ENCODE measurements around the gene MMP2. TPM values are rescaled to one million over a fixed set of nuclear protein-coding genes. Genes with fewer than 3 reads are reported as not detected.

Gene MMP2
- total and polyA plus RNA-seq, 8 donors = 17.7 to 206 (median 96.7) TPM

- H3K4me3 ChIP-seq = peak within 1 kb of the TSS; percentile 63 to 76 (median 68)
- H3K36me3 ChIP-seq = peaks cover 0 to 26% (median 25%) of the 10 kb centered on the region in 4 donors
- peak; percentile 91 to 93 for DNase-seq
- peak within 1 kb of the TSS; percentile 76 to 86 (median 82) for H3K27ac ChIP-seq
- H3K27me3 ChIP-seq = no peaks in the 10 kb centered on the region
- intact Hi-C loops (cut with DNase I; ENCODE audit: low total_unique reads) = no loop called here
- H3K4me1 ChIP-seq = peaks cover 0 to 29% (median 20%) of the 10 kb centered on the region in 4 donors
- TF ChIP-seq, protein P1, sequence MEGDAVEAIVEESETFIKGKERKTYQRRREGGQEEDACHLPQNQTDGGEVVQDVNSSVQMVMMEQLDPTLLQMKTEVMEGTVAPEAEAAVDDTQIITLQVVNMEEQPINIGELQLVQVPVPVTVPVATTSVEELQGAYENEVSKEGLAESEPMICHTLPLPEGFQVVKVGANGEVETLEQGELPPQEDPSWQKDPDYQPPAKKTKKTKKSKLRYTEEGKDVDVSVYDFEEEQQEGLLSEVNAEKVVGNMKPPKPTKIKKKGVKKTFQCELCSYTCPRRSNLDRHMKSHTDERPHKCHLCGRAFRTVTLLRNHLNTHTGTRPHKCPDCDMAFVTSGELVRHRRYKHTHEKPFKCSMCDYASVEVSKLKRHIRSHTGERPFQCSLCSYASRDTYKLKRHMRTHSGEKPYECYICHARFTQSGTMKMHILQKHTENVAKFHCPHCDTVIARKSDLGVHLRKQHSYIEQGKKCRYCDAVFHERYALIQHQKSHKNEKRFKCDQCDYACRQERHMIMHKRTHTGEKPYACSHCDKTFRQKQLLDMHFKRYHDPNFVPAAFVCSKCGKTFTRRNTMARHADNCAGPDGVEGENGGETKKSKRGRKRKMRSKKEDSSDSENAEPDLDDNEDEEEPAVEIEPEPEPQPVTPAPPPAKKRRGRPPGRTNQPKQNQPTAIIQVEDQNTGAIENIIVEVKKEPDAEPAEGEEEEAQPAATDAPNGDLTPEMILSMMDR (IDR thresholded peaks at IDR 0.05) = no peak
- TF ChIP-seq POLR2AphosphoS5 (IDR thresholded peaks at IDR 0.05) = peak; percentile 38 to 81 (median 79)
- no peak for TF ChIP-seq EP300 (IDR thresholded peaks at IDR 0.05)
- 2 to 10% (median 5%) methylated on average over 29 to 61 of the region's 61 CpGs for WGBS, 5 donors
- peaks cover 0 to 14% (median 8%) of the 10 kb centered on the region in 4 donors for H3K9me3 ChIP-seq
These were observed 30.2 kb downstream of the MMP2 start, which contains the start of gene LPCAT2 for GRCh38 chr16:55508941-55509931. TSS of gene LPCAT2 (plus strand) at chr16:55509072. CDS start at chr16:55509182, 110 bp downstream.

DNA sequence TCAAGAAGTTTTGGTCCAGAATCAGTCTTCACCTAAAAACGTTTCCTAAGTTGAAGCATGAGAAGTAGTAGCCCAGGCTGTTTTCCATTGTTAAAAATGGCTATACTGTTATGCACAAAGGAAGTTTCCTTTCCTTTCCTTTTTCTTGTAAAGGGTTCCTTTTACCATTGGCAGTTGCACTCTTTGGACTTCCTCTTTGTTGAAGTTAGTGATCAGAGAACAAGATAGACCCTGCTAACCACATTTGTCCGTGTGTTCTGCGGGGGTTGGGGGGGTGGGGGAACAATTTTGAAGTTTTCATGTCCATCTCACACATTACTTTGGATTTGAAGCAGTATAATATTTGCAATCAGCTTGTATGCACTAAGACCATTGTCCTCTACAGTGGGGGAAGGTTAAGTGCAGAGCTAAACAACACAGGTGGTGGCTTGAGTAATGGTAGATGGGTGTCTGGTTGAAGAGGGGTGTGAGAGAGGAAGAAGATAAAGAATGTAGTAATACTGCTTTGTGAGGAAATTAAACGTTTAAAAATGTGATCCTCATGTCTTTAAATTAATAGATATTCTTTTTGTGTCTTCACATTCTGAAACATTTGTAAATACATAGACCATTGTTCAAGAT, 31.3 kb downstream of the MMP2 start:
- H3K27me3 ChIP-seq = no peaks in the 10 kb centered on the region
- H3K36me3 ChIP-seq = peaks cover 0 to 24% (median 20%) of the 10 kb centered on the region in 4 donors
- DNase-seq = no peak
- WGBS, 5 donors = 20 to 29% (median 25%) methylated on average over 4 of the region's 4 CpGs
- H3K9me3 ChIP-seq = peaks cover 0 to 14% (median 8%) of the 10 kb centered on the region in 4 donors
- intact Hi-C loops (cut with DNase I; ENCODE audit: low total_unique reads) = no loop called here
- H3K27ac ChIP-seq = peak overlapping the region in 3 of 5 donors; percentile 82 to 86 (median 84)
- H3K4me1 ChIP-seq = peaks cover 0 to 27% (median 19%) of the 10 kb centered on the region in 4 donors
- peak overlapping the region in 3 of 4 donors; percentile 63 to 76 (median 72) for H3K4me3 ChIP-seq
- TF ChIP-seq POLR2A (IDR thresholded peaks at IDR 0.05) = no peak

GRCh38 chr16:55512941-55513340, 33.9 kb downstream of the MMP2 start:
- no peak overlapping the region for H3K27ac ChIP-seq
- intact Hi-C loops (cut with DNase I; ENCODE audit: low total_unique reads) = no loop called here
- peaks cover 0 to 4% (median 0%) of the 10 kb centered on the region in 4 donors for H3K36me3 ChIP-seq
- no peak for TF ChIP-seq EP300 (IDR thresholded peaks at IDR 0.05)
- no peak for TF ChIP-seq POLR2AphosphoS5 (IDR thresholded peaks at IDR 0.05)
- TF ChIP-seq POLR2A (IDR thresholded peaks at IDR 0.05) = no peak
- peaks cover 0 to 25% (median 17%) of the 10 kb centered on the region in 4 donors for H3K4me1 ChIP-seq
- H3K27me3 ChIP-seq = no peaks in the 10 kb centered on the region
- no peak overlapping the region for H3K4me3 ChIP-seq
- no peak for DNase-seq
- H3K9me3 ChIP-seq = peaks cover 0 to 14% (median 8%) of the 10 kb centered on the region in 4 donors
- WGBS, 5 donors = 78 to 100% (median 96%) methylated on average over 1 of the region's 1 CpG

GRCh38 chr16:55513616-55514015, 34.6 kb downstream of the MMP2 start:
- TF ChIP-seq EP300 (IDR thresholded peaks at IDR 0.05) (no peak), POLR2A (IDR thresholded peaks at IDR 0.05) (no peak)
- TF ChIP-seq, protein P1 (IDR thresholded peaks at IDR 0.05) = peak in 1 of 7 experiments; percentile 8
- H3K9me3 ChIP-seq = peaks cover 0 to 14% (median 8%) of the 10 kb centered on the region in 4 donors
- peaks cover 0 to 4% (median 0%) of the 10 kb centered on the region in 4 donors for H3K36me3 ChIP-seq
- no peaks in the 10 kb centered on the region for H3K27me3 ChIP-seq
- intact Hi-C loops (cut with DNase I; ENCODE audit: low total_unique reads) = no loop called here
- H3K4me3 ChIP-seq = no peak overlapping the region
- 73 to 85% (median 79%) methylated on average over 5 of the region's 5 CpGs for WGBS, 5 donors
- DNase-seq = no peak
- H3K27ac ChIP-seq = no peak overlapping the region
- H3K4me1 ChIP-seq = peaks cover 0 to 18% (median 13%) of the 10 kb centered on the region in 4 donors

DNA sequence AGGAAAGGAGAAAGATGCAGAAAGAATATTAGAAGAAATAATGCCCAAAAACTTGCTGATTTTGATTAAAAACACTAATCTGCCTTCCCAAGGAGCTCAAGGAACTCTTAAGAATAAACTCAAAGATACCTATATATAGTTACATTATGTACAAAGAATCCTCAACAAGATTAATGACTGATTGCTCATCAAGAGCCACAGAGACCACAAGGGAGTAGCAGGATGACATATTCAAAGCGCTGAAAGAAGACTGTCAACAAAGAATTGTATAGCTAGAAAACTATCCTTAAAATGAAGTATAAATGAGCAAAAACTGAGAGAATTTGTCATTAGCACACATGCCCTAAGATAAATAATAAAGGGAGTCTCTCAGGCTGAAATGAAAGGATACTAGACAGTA, 36.1 kb downstream of the MMP2 start:
- WGBS, 5 donors = 90 to 97% (median 91%) methylated on average over 1 of the region's 1 CpG
- no peak for DNase-seq
- Histone ChIP-seq H3K9me3 (peaks cover 0 to 14% (median 8%) of the 10 kb centered on the region in 4 donors), H3K36me3 (peaks cover 0 to 4% (median 0%) of the 10 kb centered on the region in 4 donors), H3K27me3 (no peaks in the 10 kb centered on the region), H3K27ac (no peak overlapping the region), H3K4me3 (no peak overlapping the region), H3K4me1 (peaks cover 0 to 5% (median 1%) of the 10 kb centered on the region in 4 donors)
- TF ChIP-seq POLR2AphosphoS5 (IDR thresholded peaks at IDR 0.05) = no peak
- no peak for TF ChIP-seq POLR2A (IDR thresholded peaks at IDR 0.05)
- TF ChIP-seq EP300 (IDR thresholded peaks at IDR 0.05) = no peak
- TF ChIP-seq, protein P1 (IDR thresholded peaks at IDR 0.05) = no peak
- intact Hi-C loops (cut with DNase I; ENCODE audit: low total_unique reads) = no loop called here
